Measurements from ENCODE around the gene PCDHGA9.
"Not testable (repeated sequence)": the region's sequence is repeated elsewhere in the genome, so short reads cannot be mapped to it uniquely, and the experiment has no call there.

The PCDHGA9 gene

GRCh38 chr5:141384471-141385267 is 17.9 kb upstream of the PCDHGA9 start:
- DNase-seq, result no peak

- not testable (repeated sequence) for DNase-seq
Measured at GRCh38 chr5:141387557-141388311, 14.8 kb upstream of the PCDHGA9 start, which contains the start of gene PCDHGB4. Gene PCDHGB4, plus strand, starts transcription at chr5:141387698. Its CDS starts 187 bp downstream, at chr5:141387885.

- no peak for DNase-seq
Measured at GRCh38 chr5:141388661-141389060, 13.9 kb upstream of the PCDHGA9 start.

GRCh38 chr5:141389153-141390042 is 13.2 kb upstream of the PCDHGA9 start:
- no peak for DNase-seq

GRCh38 chr5:141392429-141393198 is 10.0 kb upstream of the PCDHGA9 start, which contains the start of gene PCDHGA8:
Gene PCDHGA8, plus strand, starts transcription at chr5:141392633. Its CDS starts 181 bp downstream, at chr5:141392814.
- DNase-seq, result no peak

- no peak for DNase-seq
Measured at GRCh38 chr5:141393267-141393666, 9.3 kb upstream of the PCDHGA9 start.

- DNase-seq, result not testable (repeated sequence)
Measured at GRCh38 chr5:141394401-141395187, 8.0 kb upstream of the PCDHGA9 start.

- DNase-seq, result not testable (repeated sequence)
Measured at GRCh38 chr5:141397756-141398551, 4.6 kb upstream of the PCDHGA9 start, which contains the start of gene PCDHGB5. Gene PCDHGB5, plus strand, starts transcription at chr5:141397947. Its CDS starts 181 bp downstream, at chr5:141398128.

- DNase-seq, result no peak
Measured at GRCh38 chr5:141398608-141399007, 4.0 kb upstream of the PCDHGA9 start.

GRCh38 chr5:141399555-141400258 is 2.9 kb upstream of the PCDHGA9 start:
- DNase-seq, result no peak

- DNase-seq, result no peak
Measured at GRCh38 chr5:141403387-141403786, 809 bp downstream of the PCDHGA9 start.

GRCh38 chr5:141407790-141408505 is 5.4 kb downstream of the PCDHGA9 start, which contains the start of gene PCDHGB6:
Gene PCDHGB6, plus strand, starts transcription at chr5:141408021. Its CDS starts 182 bp downstream, at chr5:141408203.
- not testable (repeated sequence) for DNase-seq

GRCh38 chr5:141409598-141410306 is 7.2 kb downstream of the PCDHGA9 start:
- DNase-seq, result no peak

GRCh38 chr5:141411575-141411974 is 9.0 kb downstream of the PCDHGA9 start:
- no peak for DNase-seq

- DNase-seq, result no peak
Measured at GRCh38 chr5:141412854-141413539, 10.4 kb downstream of the PCDHGA9 start, which contains the start of gene PCDHGA10. Gene PCDHGA10, plus strand, starts transcription at chr5:141412987. Its CDS starts 189 bp downstream, at chr5:141413176.

GRCh38 chr5:141413540-141414069 is 11.0 kb downstream of the PCDHGA9 start:
- DNase-seq, result no peak
